GM12892 (cell line): ENCODE measurements around the gene CSTPP1.

Source experiments
- POLR2AphosphoS5 ChIP-seq: IDR thresholded peaks from 2 replicates; pipeline ENCODE4 v1.6.1; 2011; ENCODE audit warnings: low read depth, low read length, control low read depth
- TAF1 ChIP-seq: IDR thresholded peaks from 2 replicates; pipeline ENCODE4 v1.6.1; 2011; ENCODE audit warnings: low read depth, mild to moderate bottlenecking, control low read depth, low read length, borderline replicate concordance

GRCh38 chr11:47157805-47158204 lies 221.2 kb downstream of the CSTPP1 start:
- TF ChIP-seq TAF1 (no peak), POLR2AphosphoS5 (no peak)
